ENCODE data around the gene RANGAP1.

The RANGAP1 gene

DNA sequence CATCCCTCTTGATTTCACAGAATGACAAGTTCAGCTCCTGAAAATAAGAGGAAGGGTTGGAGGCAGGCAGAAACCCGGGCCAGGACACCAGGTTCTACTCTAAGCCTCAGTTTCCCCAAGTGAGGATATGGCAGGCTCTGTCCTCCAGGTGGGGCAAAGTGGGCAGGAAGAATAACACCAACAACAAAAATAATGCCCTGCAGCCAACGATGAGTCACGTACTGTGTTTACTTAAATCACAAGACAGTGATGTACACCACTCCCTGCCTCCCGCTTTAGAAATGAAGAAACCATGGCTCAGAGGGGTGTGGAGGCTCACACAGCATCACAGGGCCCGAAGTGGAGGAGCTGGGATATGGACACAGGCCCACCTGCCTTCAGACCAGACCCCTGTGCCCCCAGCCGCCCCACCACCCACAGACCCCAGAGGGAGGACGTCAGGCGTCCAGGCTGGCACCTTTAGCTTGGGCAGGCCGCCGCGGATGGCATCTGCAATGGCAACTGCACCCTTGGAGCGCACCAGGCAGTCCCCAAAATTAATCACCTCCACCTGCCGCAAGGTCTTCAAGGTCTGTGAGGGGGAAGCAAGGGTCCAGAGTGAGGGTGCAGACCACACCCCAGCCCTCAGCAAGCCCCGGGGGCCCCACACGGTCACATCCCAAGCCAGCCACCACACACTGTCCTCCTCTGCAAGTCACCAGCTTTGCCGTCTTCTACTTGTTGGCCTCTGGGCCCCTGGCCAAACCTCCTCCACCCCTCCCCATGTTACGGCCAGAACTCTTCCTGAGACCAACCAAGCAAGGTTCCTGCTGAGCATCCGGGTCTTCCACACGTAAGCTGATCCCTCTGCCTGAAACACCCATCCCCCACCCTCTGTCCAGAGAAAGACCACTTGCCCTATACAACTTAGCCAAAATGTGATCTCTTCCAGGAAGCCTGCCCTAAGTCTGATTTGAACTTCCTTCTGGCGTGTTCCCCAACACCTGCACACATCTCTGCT is 29.4 kb downstream of the RANGAP1 start:
- DNase-seq: peak in 1 of 2 donors; percentile 25

DNA sequence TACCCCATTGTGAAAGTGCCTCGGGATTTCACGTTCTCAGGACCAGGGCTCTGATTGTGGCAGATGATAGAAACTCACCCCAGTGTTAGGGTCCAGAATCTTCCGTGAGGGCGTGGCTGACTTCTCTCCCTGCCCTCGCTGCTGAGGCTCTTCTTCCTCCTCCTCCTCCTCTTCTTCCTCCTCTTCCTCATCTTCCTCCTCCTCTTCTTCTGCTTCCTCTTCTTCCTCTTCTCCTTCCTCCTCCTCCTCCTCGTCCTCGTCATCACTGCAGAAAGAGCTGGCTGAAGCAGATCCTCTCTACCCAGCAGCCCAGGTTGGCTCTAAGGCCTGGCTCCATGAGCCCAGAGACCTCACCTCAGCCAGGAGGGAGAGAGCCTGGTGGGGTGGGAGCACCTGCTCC is 31.8 kb downstream of the RANGAP1 start:
- no peak for DNase-seq

DNA sequence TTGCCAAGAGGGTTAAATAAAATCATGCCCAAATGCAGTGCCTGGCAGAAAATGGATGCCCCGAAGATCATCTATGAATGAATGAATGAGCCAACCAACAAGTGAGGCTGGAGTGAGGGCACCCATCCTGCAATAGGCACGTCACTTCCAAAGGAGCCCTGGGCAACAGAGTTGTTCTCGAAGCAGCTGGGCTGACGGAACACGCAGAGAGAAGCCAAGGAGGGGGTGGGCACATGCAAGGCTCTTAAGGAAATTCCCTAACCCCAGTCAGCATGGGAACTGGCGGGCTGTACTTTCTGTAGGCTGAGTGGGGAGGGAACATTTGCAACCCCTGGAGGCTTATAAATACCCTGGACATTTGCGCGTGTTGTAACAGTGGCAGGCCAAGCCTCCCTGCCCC is 33.6 kb downstream of the RANGAP1 start:
- no peak for DNase-seq

DNA sequence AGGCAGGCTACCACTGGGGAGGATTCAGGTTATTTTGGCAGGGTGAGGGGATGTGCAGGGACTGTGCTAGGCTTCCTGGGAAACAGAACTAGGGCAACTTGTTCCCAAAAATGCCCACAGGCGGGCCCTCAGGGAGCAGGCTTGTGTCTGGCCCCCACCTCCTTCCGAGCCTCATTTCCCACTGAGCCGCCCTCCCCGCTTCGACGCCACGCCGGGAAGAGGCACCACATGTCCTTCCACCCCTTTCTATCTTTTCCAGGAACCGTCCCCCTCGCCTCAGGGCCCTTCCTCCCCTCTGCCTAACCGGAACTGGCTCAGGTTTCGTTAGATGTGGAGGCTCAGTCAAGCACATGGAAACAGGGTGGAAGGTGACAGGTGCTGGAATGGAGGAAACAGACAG is 35.9 kb downstream of the RANGAP1 start:
- DNase-seq: no peak

DNA sequence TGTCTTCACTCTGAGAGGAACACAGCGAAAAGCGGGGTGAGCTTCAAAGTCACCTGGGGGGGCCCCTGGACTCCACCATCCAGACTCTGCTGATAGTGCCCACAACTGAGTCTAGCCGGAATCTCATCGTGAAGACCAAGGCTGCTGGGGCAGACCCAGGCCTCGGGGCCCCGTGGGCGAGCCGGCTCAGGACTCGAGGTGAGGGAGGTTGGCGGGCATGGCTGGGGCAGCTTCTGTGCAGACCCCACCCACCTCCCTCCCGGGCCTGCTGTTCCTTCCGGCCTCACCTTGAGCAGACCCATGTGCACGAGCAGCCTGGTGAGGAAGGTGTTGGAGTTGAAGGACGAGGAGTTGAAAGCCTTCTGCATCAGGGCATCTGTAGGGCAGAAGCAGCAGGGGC is 36.5 kb downstream of the RANGAP1 start:
- DNase-seq: no peak

DNA sequence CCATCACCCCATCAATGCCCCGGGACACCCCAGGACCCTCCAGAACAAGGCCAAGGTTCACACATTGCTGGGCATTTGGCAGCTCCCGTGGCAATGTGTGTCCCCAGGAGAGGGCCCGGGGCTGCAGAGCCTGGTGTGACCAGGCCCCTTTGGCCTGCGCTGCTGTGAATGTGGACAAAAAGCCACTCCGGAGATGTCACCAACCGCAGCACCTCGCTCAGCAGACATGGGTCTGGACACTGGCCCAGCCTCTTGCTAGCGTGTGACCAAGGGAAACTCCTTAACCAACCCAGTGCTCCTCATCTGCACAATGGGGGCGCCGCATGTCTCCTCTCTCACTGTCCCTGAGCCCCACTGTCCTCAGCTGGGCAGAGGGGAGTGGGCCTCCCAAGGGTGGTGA is 37.2 kb downstream of the RANGAP1 start:
- no peak for DNase-seq

DNA sequence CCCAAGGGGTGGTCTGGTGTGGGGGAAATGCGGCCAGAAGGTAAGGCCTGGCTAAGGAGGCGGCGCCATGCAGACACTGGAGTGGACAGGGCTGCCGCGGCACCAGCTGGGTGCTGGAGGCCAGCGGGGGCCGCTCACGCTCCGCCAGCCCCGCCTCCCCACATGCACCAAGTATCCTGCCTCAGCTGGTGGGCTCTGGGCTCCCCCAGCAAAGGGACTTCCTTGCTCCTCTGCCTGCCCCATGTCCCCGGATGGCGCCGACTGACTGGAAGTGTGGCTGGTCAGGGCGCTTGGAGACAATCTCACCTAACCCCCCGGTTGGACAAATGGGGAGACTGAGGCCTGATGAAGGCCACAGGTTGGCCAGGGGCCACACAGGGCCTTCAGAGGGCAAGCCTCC is 37.7 kb downstream of the RANGAP1 start:
- no peak for DNase-seq

DNA sequence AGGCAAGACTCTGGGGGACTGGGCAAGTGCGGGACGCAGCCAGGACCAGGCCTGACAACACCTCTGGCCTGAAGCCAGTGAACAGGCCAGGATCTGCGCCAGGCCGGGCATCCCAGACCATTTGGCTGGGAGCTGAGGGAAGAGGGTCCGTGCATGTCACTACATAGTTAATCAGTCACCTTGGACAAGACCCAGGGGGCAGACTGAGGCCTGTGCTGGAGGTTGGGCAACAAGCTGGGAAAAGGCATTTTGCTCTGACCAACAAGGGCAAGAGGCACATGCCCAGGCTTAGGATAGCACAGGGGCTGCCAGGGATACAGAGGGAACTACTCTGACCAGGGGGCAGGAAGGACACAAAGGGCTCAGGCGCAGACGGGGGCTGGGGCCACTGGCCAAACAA is 38.3 kb downstream of the RANGAP1 start:
- no peak for DNase-seq

DNA sequence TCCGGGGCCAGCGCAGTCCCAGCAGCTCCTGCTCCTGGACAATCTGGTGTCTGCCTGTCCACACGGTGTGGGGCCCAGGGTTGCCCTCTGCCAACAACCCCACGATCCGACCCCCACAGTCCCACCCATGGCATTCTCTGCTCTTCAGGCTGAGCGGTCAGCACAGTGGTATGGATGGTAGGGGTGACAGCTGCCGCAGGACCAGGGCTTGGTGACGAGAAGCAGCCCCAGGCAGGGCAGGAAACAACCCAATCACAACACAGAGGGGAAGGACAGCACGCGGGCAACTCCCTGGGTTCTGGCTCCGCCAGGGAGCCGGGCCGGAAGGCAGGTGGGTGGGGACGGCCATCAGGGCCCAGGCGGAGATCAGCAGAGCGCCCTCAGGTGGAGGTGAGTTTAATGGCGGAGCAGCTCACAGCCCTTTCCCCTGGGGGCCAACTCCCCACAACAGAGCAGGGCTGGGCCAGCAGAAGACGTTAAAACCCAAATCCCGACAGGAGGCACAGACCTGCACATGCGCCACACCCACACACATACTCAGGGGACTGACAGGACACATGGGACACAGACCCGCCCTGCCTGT is 40.0 kb downstream of the RANGAP1 start:
- DNase-seq: no peak

DNA sequence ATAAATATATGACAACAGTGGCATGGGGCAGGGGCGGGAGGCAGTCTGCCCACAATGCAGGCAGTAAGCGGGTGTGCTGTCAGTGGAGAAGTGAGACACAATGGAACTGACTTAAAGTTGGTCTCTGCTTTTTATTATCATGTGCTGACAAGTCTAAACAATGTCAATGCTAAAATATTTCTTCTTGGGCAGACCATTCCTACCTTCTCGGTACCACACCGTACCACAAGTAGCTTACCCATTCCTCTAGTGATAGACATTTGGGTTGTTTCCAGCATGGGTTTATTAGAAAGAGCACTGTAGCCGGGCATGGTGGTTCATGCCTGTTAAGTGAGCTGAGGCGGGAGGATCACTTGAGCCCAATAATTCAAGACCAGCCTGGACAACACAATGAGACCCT is 42.6 kb downstream of the RANGAP1 start:
- no peak for DNase-seq

DNA sequence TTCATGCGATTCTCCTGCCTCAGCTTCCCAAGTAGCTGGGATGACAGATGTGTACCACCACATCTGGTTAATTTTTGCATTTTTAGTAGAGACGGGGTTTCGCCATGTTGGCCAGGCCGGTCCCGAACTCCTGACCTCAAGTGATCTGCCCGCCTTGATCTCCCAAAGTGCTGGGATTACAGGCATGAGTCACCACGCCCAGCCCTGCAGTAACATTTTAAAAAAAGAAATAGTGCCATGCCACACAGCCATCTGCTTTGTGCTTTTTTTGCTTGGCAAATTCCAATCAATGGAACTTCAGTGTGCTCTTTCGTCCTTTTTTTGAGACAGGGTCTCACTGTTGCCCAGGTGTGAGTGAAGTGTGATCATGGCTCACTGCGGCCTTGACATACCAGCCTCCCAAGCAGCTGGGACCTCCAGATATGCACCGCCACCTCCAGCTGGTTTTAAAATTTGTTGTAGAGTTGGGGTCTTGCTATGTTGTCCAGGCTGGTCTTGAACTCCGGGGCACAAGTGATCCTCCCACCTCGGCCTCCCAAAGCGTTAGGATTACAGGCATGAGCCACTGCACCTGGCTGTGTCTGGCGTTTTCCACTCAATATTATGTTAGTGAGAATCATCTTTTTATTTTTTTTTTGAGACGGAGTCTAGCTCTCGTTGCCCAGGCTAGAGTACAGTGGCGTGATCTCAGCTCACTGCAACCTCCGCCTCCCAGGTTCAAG is 43.4 kb downstream of the RANGAP1 start:
- DNase-seq: no peak

DNA sequence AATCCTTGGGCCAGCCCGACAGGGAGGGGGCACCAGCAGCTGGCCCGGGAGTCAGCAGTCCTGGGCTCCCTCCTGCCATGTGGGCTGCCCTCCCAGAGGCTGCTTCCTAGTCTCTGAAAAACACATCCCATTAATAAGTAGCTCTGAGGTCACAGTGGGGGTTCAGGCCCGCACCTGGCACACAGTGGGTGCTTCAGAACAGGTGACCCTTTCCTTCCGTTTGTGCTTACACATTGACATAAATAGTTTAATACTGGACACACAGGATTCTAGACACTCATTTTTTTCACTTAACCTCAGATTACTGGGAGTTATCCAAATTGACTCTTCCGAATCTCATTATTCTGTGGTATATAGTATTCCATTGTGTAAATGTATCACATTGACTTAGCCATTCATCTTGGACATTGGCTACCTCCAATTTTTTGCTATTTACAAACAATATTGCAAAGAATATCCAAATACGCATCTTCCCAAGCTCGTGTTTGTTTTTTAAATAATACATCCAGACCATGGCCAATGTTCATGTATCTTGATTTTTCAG is 44.8 kb downstream of the RANGAP1 start:
- DNase-seq: no peak

DNA sequence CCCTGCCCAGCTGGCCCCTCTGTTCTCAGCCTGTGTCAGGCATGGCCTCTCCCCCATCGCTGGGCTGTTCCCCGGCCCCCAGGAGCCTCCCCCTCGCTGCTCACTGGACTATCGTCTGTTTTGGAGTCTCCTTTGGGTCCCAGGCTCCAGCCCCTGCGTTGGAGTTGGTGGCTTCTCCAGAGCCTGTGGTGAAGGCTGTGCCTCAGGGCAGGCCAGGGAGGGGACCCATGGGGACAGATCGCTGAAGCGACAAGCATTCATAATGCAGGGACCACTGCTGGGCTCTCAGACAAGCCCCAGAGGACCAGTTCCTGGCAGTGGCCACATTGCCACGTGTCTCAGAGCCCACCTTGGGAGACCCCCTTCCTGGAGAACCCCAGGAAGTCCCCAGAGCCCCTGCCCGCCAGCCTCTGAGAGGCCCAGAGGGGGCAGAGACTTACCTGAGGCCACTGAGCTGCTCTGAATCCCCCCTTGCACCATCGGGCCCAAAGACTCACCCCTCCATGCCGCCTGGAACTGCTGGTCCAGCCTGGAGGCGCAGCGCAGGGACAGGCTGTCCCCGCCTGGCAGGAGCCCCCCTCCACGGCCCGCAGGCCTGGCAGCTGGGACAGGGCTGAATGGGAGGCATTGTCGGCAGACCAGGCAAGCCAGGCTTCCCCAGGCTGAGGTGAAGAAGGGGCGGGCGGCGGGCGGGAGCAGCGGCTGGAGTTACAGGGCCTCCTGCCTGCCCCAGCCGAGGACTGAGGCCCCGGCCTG is 45.4 kb downstream of the RANGAP1 start, which contains the start of gene CHADL:
CHADL (minus strand) TSS at position 555 of the 756 bp plus-strand sequence; CDS start at position 505, 50 bp downstream.
- DNase-seq: no peak

DNA sequence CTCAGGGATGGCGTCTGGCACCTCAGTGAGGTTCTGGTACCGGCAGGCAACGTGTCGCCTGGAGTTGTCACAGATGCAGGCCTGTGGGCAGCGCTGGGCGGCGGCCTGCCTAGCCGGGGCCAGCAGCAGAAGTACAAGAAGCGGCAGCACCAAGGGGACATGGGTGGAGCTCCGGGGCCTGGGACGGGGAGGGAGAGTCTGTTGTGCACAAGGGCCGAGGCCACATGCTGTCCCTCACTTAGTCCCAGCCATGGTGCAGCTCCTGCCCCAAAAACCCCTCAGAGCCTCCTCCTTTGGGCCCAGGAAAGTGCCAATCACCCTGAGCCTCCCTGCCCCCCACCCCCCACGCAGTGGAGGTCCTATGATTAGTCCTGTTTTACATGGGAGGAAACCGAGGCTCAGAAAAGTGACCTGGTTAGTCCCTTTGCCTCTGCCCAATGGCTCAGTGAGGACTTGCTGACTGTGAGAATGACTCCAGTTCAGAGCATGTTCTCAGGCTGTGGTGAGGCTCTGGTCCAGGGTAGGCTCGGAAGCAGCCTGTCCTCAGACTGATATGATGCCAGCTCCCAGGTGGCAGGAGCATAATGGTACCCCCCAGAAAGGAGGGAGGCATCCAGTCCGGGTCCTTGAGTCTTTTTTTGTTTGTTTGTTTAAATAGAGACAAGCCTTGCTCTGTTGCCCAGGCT is 46.4 kb downstream of the RANGAP1 start:
- DNase-seq: no peak

DNA sequence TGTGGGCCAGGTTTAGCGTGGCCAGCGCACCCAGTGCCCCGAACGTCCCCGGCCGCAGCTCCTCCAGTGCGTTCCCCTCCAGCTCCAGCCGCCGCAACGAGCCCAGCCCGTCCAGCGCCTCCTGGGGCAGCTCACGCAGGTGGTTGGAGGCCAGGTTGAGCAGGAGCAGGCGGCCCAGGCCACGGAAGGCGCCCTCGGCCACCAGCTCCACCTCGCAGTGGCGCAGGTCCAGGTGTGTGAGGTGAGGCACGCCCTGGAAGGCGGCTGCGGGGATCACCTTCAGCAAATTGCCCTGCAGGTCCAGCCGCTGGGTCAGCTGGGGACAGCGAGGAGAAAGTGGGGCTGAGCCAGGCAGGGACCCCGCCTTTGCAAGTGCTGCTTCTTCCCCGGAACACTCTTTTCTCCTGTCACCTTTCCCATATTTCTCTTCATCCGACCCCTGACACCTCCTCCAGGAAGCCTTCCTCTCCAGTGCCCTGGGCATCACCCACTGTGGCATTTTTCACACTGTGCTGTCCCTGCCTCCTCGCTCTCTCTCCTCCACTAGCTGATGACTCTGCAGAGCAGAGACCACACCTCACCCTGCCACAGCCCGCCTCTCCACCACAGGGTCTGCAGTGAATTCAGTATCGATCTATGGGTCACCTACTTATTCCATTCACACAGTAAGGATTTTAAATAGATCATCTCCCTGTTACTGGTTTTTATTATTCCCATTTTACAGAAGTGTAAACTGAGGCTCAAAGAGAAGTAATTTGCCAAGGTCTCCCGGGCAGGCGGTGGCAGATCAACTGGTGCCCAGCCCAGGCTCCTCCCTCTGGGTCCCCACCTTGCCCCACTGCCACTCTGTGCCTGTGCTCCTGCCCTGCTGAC is 47.2 kb downstream of the RANGAP1 start:
- DNase-seq: no peak

DNA sequence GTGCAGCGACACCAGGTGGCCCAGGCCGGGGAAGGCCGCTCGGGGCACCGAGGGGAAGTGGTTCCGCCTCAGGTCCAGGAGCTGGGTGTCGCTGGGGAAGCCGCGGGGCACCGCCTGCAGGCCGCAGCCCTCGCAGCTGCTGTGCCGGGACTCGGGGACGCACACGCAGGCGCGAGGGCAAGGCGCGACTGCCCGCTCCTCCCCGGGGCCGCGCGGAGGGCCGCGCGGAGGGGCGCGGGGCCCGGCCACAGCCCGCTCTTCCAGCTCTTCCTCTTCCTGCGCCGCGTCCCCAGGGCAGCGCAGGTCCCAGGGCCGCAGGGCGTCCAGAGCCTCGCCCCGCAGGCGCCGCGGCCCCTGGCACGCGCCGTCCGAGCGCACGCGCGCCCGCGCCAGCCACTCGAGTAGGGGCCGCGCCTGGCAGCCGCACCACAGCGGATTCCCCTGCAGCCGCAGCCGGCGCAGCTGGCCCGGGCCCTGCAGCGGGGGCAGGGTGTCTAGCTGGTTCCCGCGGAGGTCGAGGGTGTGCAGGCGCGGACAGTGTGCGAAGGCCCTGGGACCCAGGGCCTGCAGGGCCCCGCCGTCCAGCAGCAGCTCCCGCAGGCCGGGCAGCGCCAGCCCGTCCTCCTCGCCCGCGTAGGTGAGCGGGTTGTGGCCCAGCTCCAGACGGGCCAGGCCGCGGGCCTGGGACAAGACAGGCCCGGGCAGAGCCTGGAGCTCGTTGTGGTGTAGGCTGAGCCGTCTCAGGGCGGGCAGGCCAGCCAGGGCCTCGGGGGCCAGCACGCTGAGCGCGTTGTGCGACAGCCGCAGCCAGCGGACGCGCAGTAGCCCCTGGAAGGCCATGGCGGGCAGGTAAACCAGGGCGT is 48.0 kb downstream of the RANGAP1 start:
- DNase-seq: peak; percentile 60 to 81

DNA sequence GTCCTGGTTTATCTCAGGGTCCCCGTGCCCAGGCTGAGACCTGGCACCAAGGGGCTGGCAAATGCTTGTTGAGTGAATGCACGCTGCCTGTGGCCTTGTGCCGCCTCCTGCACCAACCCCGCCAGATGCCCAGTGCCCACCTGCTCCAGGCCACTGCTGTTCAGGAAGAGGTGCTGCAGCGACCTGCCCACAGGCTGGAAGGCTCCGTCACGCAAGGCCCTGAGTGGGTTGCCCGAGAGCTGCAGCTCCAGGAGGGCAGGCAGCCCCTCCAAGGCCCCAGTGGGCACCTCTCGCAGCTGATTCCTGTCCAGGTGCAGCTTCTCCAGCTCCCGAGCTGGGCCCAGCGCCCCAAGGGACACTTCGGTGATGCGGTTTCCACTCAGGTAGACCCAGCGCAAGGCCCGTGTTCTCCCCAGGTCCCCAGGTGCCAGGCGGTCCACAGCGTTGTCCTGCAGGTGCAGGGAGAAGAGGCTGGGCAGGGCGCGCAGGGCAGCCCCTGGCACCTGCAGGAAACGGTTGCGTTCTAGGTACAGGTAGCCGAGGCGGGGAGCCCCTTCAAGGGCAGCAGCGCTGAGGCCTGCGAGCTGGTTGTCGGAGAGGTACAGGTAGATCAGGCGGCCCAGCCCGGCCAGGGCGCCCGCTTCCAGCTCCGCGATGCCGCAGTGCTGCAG is 48.8 kb downstream of the RANGAP1 start:
- no peak for DNase-seq

DNA sequence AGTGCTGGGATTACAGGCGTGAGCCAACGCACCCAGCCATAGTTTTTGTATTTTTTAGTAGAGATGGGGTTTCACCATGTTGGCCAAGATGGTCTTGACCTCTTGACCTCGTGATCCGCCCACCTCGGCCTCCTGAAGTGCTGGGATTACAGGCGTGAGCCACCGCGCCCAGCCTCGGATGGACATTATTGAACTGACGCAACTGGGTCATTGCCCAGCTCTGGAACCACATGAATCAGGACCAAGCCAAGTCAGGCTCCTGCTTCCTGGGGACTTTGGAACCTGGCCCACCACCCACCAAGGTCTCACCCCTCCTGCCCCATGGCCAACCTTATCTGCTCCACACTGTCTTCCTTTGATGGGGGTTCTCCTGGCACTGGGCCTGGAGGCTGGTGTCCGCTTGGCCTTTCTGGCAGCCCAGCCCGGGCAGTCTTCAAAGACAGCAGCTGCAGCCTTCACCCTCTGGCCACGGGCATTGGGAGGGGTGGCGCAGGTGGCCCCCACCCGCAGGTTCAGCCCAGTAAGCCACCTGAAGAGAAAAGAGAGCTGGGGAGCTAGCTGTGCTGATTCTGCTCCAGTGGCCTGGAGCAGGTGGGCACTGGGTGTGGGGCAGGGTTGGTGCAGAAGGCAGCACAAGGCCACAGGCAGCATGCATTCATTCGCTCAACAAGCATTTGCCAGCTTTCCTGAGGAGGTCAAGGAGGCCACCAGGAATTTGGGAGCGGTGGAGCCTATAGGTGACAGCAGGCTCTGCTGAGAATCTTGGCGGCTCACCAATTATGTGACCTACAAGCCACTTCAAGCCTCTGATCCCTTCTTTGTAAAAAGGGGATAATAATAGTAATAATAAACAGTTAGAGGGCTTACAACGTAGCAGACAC is 50.9 kb downstream of the RANGAP1 start:
- no peak for DNase-seq
